Stimulated activated CD8-positive, alpha-beta memory T cell treated with anti-CD3 and anti-CD28 coated beads, Interleukin-4, amount 100 ng/mL, for 4 hours (primary cell): ENCODE data around the gene PCOLCE2.

ENCODE experiments used
- DNase-seq, 2 donors: peaks; one replicate each; pipeline ENCODE4 v3.0.0-alpha.2; 2020; ENCODE audit warnings: low read depth in 2 of 2, low spot score in 1 of 2

Gene PCOLCE2

GRCh38 chr3:142817356-142817755, 71.5 kb downstream of the PCOLCE2 start:
- DNase-seq, result no peak

GRCh38 chr3:142815803-142816202, 73.1 kb downstream of the PCOLCE2 start:
- DNase-seq, result no peak

GRCh38 chr3:142809259-142809658, 79.6 kb downstream of the PCOLCE2 start:
- no peak for DNase-seq

GRCh38 chr3:142808103-142808917, 80.6 kb downstream of the PCOLCE2 start:
- no peak for DNase-seq

- no peak for DNase-seq
Measured at GRCh38 chr3:142802891-142803290, 86.0 kb downstream of the PCOLCE2 start.

- DNase-seq, result no peak
Measured at GRCh38 chr3:142801746-142802145, 87.1 kb downstream of the PCOLCE2 start.

- no peak for DNase-seq
Measured at GRCh38 chr3:142796823-142797222, 92.1 kb downstream of the PCOLCE2 start.

GRCh38 chr3:142795332-142795731, 93.6 kb downstream of the PCOLCE2 start:
- DNase-seq, result no peak

GRCh38 chr3:142794508-142794907, 94.4 kb downstream of the PCOLCE2 start:
- DNase-seq, result no peak

- DNase-seq, result no peak
Measured at GRCh38 chr3:142787719-142788118, 101.2 kb downstream of the PCOLCE2 start.

- DNase-seq, result no peak
Measured at GRCh38 chr3:142785996-142786395, 102.9 kb downstream of the PCOLCE2 start.

GRCh38 chr3:142784228-142784627, 104.7 kb downstream of the PCOLCE2 start:
- DNase-seq, result no peak

GRCh38 chr3:142782616-142783015, 106.3 kb downstream of the PCOLCE2 start:
- no peak for DNase-seq

- no peak for DNase-seq
Measured at GRCh38 chr3:142779591-142779990, 109.3 kb downstream of the PCOLCE2 start.

- no peak for DNase-seq
Measured at GRCh38 chr3:142778541-142778940, 110.3 kb downstream of the PCOLCE2 start.

- DNase-seq, result no peak
Measured at GRCh38 chr3:142777927-142778326, 111.0 kb downstream of the PCOLCE2 start.

- DNase-seq, result no peak
Measured at GRCh38 chr3:142768338-142768737, 120.5 kb downstream of the PCOLCE2 start.
